Calu3 (cell line): ENCODE measurements around the gene PAF1. TPM values are rescaled to one million over a fixed set of nuclear protein-coding genes. Genes with fewer than 3 reads are reported as not detected.

Experiments used
- BruUV-seq: library from RNA; stranded (reverse); fragments of 400-500 nt; replicated peaks from 2 replicates; lab custom pipeline; 2021; lab: Mats Ljungman, UMichigan
- CTCF ChIA-PET: fragments of 300-600 bp; sonication (Branson Sonifier 250); formaldehyde crosslinking; loops from one replicate; lab custom pipeline; 2022; ENCODE audit warnings: antibody characterized with exemption; lab: Charles Lee
- DNase-seq: peaks from one replicate; pipeline ENCODE4 v3.0.0; 2022
- H3K27ac Mint-ChIP-seq: one replicate; pipeline ENCODE4 v1.8.0; 2022; ENCODE audit warnings: mixed read lengths; ENCODE audit not compliant: unreplicated experiment
- H3K27me3 Mint-ChIP-seq: one replicate; pipeline ENCODE4 v1.8.0; 2022; ENCODE audit warnings: mixed read lengths; ENCODE audit not compliant: unreplicated experiment
- H3K36me3 Mint-ChIP-seq: one replicate; pipeline ENCODE4 v1.8.0; 2022; ENCODE audit warnings: mild to moderate bottlenecking, moderate library complexity, mixed read lengths; ENCODE audit not compliant: insufficient read depth, unreplicated experiment
- H3K4me1 Mint-ChIP-seq: one replicate; pipeline ENCODE4 v1.8.0; 2022; ENCODE audit warnings: mild to moderate bottlenecking, low read depth, mixed read lengths; ENCODE audit not compliant: unreplicated experiment
- H3K4me3 Mint-ChIP-seq: one replicate; pipeline ENCODE4 v1.8.0; 2022; ENCODE audit warnings: mild to moderate bottlenecking, low read depth, moderate library complexity, mixed read lengths; ENCODE audit not compliant: unreplicated experiment
- H3K9me3 Mint-ChIP-seq: one replicate; pipeline ENCODE4 v1.8.0; 2022; ENCODE audit warnings: low read depth, mixed read lengths; ENCODE audit not compliant: unreplicated experiment
- CTCF ChIP-seq: fragments of 200-600 bp; IDR thresholded peaks from one replicate; pipeline ENCODE4 v1.8.0; 2022; ENCODE audit warnings: antibody characterized with exemption; ENCODE audit not compliant: unreplicated experiment
- intact Hi-C: fragments of 100-400 bp; cut with micrococcal nuclease; formaldehyde crosslinking; loops from one replicate; pipeline ENCODE4 v1.10.0; 2022; ENCODE audit not compliant: unreplicated experiment
- total RNA-seq: library from RNA; stranded (reverse); gene quantifications from 2 replicates; pipeline ENCODE4 v1.2.3, GENCODE V29; 2022

PAF1 gene
- total RNA-seq, 1 experiment from 2014 or later = 64.3 TPM

GRCh38 chr19:39398297-39398864 lies 7.5 kb upstream of the PAF1 start:
- TSS peak; percentile 19 for BruUV-seq
- peaks cover 86% of the 10 kb centered on the region for H3K36me3 Mint-ChIP-seq
- DNase-seq = peak; percentile 74
- H3K9me3 Mint-ChIP-seq = no peaks in the 10 kb centered on the region
- TF ChIP-seq CTCF = no peak
- CTCF ChIA-PET = interaction anchor here (0.6 to 2.6 kb wide), 11 partner anchors 9 to 337 kb away, joined by 3 to 52 read pairs (median 3); partner anchors contain the start of genes PLEKHG2, SAMD4B and ZFP36
- H3K27ac Mint-ChIP-seq = peak overlapping the region; percentile 63
- H3K4me1 Mint-ChIP-seq = peaks cover 57% of the 10 kb centered on the region
- no peak overlapping the region for H3K4me3 Mint-ChIP-seq
- intact Hi-C loops = no loop called here
- no peaks in the 10 kb centered on the region for H3K27me3 Mint-ChIP-seq

- Mint-ChIP-seq H3K4me1 (peaks cover 51% of the 10 kb centered on the region), H3K27me3 (no peaks in the 10 kb centered on the region), H3K4me3 (no peak overlapping the region), H3K36me3 (peaks cover 84% of the 10 kb centered on the region), H3K27ac (peak overlapping the region; percentile 63), H3K9me3 (no peaks in the 10 kb centered on the region)
- CTCF ChIA-PET = interaction anchor here (0.6 to 2.6 kb wide), 11 partner anchors 10 to 336 kb away, joined by 3 to 52 read pairs (median 3); partner anchors contain the start of genes PLEKHG2, SAMD4B and ZFP36
- TF ChIP-seq CTCF = peak; percentile 99
- no TSS peak for BruUV-seq
- intact Hi-C loops = loop anchor here (1.0 kb wide), 1 partner anchor 14 kb away; no protein-coding TSS in a partner anchor
- DNase-seq = peak; percentile 98
Measured at GRCh38 chr19:39397360-39398296, 6.7 kb upstream of the PAF1 start.

- CTCF ChIA-PET = interaction anchor here (0.6 to 0.9 kb wide), 2 partner anchors 19 to 72 kb away, joined by 3 to 4 read pairs; no protein-coding TSS in a partner anchor
- DNase-seq = no peak
- intact Hi-C loops = loop anchor here (5.0 kb wide), 1 partner anchor 142 kb away; the partner anchor contains the start of gene EID2B
- Mint-ChIP-seq H3K9me3 (no peaks in the 10 kb centered on the region), H3K4me1 (peaks cover 21% of the 10 kb centered on the region), H3K27ac (peak overlapping the region; percentile 95), H3K4me3 (peak overlapping the region; percentile 96), H3K36me3 (peaks cover 92% of the 10 kb centered on the region), H3K27me3 (no peaks in the 10 kb centered on the region)
- TF ChIP-seq CTCF = no peak
- BruUV-seq = TSS peak; percentile 51
Measured at GRCh38 chr19:39390451-39390750, 505 bp downstream of the PAF1 start.

GRCh38 chr19:39389631-39390414 lies 1.1 kb downstream of the PAF1 start:
- DNase-seq = no peak
- no peak for TF ChIP-seq CTCF
- H3K4me3 Mint-ChIP-seq = peak overlapping the region; percentile 96
- H3K27me3 Mint-ChIP-seq = no peaks in the 10 kb centered on the region
- no TSS peak for BruUV-seq
- H3K9me3 Mint-ChIP-seq = no peaks in the 10 kb centered on the region
- peaks cover 21% of the 10 kb centered on the region for H3K4me1 Mint-ChIP-seq
- intact Hi-C loops = loop anchor here (5.0 kb wide), 1 partner anchor 142 kb away; the partner anchor contains the start of gene EID2B
- H3K36me3 Mint-ChIP-seq = peaks cover 92% of the 10 kb centered on the region
- H3K27ac Mint-ChIP-seq = peak overlapping the region; percentile 95
- CTCF ChIA-PET = no interaction called here
